GM12892 (cell line): ENCODE data around the gene TMEM63A.

ENCODE experiments used
- POLR2A ChIP-seq: IDR thresholded peaks from 2 replicates; pipeline ENCODE4 v1.6.1; 2011; ENCODE audit warnings: low read depth, low read length, control low read depth
- TAF1 ChIP-seq: IDR thresholded peaks from 2 replicates; pipeline ENCODE4 v1.6.1; 2011; ENCODE audit warnings: low read depth, mild to moderate bottlenecking, control low read depth, low read length, borderline replicate concordance

DNA sequence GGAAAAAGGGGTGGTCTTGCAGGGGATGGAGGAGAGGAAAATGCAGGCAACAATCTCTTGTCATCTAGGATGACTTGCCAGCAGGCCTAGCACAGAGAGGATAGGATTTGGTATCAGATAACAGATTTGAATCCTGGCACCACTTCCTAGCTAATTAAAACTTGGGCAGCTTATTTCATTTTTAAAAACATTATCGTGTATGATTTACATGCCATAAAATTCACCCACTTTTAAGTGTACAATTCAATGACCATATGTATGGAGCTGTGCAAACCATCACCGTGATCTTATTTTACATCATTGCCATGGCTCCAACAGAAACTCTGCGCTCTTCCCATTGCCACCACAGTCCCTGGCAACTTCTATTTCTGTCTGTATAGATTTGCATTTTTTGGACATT lies 34.9 kb upstream of the TMEM63A start:
- TF ChIP-seq POLR2A (no peak), TAF1 (no peak)
